ENCODE data around the gene RAD51B. TPM values are rescaled to one million over a fixed set of nuclear protein-coding genes. Genes with fewer than 3 reads are reported as not detected.

RAD51B gene
- total RNA-seq, 1 experiment from 2014 or later = 14.2 TPM

GRCh38 chr14:67944605-67945004 lies 125.0 kb downstream of the RAD51B start (continued):
- TF ChIP-seq, protein P1, sequence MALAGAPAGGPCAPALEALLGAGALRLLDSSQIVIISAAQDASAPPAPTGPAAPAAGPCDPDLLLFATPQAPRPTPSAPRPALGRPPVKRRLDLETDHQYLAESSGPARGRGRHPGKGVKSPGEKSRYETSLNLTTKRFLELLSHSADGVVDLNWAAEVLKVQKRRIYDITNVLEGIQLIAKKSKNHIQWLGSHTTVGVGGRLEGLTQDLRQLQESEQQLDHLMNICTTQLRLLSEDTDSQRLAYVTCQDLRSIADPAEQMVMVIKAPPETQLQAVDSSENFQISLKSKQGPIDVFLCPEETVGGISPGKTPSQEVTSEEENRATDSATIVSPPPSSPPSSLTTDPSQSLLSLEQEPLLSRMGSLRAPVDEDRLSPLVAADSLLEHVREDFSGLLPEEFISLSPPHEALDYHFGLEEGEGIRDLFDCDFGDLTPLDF (CRISPR knock-in tag; IDR thresholded peaks at IDR 0.05) = no peak
- no peak for TF ChIP-seq ZNF425 (CRISPR knock-in tag; conservative IDR thresholded peaks at IDR 0.05)
- no peak for TF ChIP-seq ATF1 (CRISPR knock-in tag; IDR thresholded peaks at IDR 0.05)
- TF ChIP-seq NFYB (CRISPR knock-in tag; conservative IDR thresholded peaks at IDR 0.05; ENCODE audit: low read depth) = no peak
- TF ChIP-seq SOX15 (CRISPR knock-in tag; IDR thresholded peaks at IDR 0.05) = no peak
- no peak for TF ChIP-seq MXD4 (CRISPR knock-in tag; IDR thresholded peaks at IDR 0.05; ENCODE audit: borderline replicate concordance)
- TF ChIP-seq CREM (CRISPR knock-in tag; IDR thresholded peaks at IDR 0.05) = no peak
- no peak for TF ChIP-seq CBFB (CRISPR knock-in tag; IDR thresholded peaks at IDR 0.05; ENCODE audit: low read depth)
- TF ChIP-seq ZBTB21 (CRISPR knock-in tag; IDR thresholded peaks at IDR 0.05; ENCODE audit: borderline replicate concordance) = no peak
- TF ChIP-seq, protein P2, sequence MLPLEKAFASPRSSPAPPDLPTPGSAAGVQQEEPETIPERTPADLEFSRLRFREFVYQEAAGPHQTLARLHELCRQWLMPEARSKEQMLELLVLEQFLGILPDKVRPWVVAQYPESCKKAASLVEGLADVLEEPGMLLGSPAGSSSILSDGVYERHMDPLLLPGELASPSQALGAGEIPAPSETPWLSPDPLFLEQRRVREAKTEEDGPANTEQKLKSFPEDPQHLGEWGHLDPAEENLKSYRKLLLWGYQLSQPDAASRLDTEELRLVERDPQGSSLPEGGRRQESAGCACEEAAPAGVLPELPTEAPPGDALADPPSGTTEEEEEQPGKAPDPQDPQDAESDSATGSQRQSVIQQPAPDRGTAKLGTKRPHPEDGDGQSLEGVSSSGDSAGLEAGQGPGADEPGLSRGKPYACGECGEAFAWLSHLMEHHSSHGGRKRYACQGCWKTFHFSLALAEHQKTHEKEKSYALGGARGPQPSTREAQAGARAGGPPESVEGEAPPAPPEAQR (CRISPR knock-in tag; IDR thresholded peaks at IDR 0.05) = no peak
- TF ChIP-seq PRRX2 (CRISPR knock-in tag; IDR thresholded peaks at IDR 0.05) = no peak
- TF ChIP-seq KAT7 (CRISPR knock-in tag; IDR thresholded peaks at IDR 0.05; ENCODE audit: borderline replicate concordance) = no peak
- TF ChIP-seq, protein P3, sequence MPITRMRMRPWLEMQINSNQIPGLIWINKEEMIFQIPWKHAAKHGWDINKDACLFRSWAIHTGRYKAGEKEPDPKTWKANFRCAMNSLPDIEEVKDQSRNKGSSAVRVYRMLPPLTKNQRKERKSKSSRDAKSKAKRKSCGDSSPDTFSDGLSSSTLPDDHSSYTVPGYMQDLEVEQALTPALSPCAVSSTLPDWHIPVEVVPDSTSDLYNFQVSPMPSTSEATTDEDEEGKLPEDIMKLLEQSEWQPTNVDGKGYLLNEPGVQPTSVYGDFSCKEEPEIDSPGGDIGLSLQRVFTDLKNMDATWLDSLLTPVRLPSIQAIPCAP (CRISPR knock-in tag; IDR thresholded peaks at IDR 0.05) = no peak
- TF ChIP-seq ZMAT4 (CRISPR knock-in tag; IDR thresholded peaks at IDR 0.05) = no peak
- TF ChIP-seq HMGXB4 (CRISPR knock-in tag; IDR thresholded peaks at IDR 0.05) = no peak
- TF ChIP-seq TCF7 (CRISPR knock-in tag; IDR thresholded peaks at IDR 0.05; ENCODE audit: low read depth) = no peak

DNA sequence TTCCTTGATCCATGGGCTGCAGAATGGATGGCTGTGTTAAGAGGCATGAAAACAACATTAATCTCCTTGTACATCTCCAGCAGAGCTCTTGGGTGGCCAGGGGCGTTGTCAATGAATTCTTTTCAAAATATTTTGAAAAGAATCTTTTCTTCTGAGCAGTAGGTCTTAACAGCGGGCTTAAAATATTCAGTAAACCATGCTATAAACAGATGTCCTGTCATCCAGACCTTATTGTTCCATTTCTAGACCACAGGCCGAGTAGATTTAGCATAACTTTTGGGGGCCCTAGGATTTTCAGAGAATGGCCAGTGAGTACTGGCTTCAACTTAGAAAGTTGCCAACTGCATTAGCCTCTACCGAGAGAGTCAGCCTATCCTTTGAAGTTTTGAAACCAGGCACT lies 130.2 kb downstream of the RAD51B start:
- H3K27ac Mint-ChIP-seq = no peak overlapping the region
- H3K4me1 Mint-ChIP-seq = peaks cover 2% of the 10 kb centered on the region
- H3K9me3 Mint-ChIP-seq = peaks cover 20% of the 10 kb centered on the region
- H3K36me3 Mint-ChIP-seq = peaks cover 20% of the 10 kb centered on the region
- ATAC-seq (no peak), DNase-seq (ENCODE audit: low spot score) (no peak)
- POLR2A ChIA-PET = no interaction called here
- no peaks in the 10 kb centered on the region for H3K27me3 Mint-ChIP-seq (ENCODE audit: low read depth)
- no peak overlapping the region for H3K4me3 Mint-ChIP-seq
- TF ChIP-seq MYBL2 (CRISPR knock-in tag; IDR thresholded peaks at IDR 0.05) (no peak), GRHL2 (CRISPR knock-in tag; IDR thresholded peaks at IDR 0.05; ENCODE audit: insufficient replicate concordance, severe bottlenecking) (no peak), ETV6 (CRISPR knock-in tag; IDR thresholded peaks at IDR 0.05) (no peak), ATF1 (CRISPR knock-in tag; IDR thresholded peaks at IDR 0.05) (no peak), ELF4 (CRISPR knock-in tag; IDR thresholded peaks at IDR 0.05; ENCODE audit: low read depth) (no peak)
- CTCF ChIA-PET = no interaction called here
